Neural cell (in vitro differentiated cells): ENCODE measurements around the gene SEZ6L2. TPM values are rescaled to one million over a fixed set of nuclear protein-coding genes. Genes with fewer than 3 reads are reported as not detected.

Experiments
- H2AFZ ChIP-seq: fragments of 200-600, 300-800 bp; sonication (generic), shearing (Covaris generic); 2 replicates; pipeline ENCODE4 v1.6.0; 2014; ENCODE audit warnings: low read depth, mild to moderate bottlenecking, antibody characterized with exemption, low read length, moderate library complexity
- H3F3A ChIP-seq: fragments of 200-600 bp; shearing (Covaris generic); 2 replicates; pipeline ENCODE4 v1.6.1; 2016; ENCODE audit warnings: mild to moderate bottlenecking, moderate library complexity, mixed read lengths, antibody characterized with exemption, low read length; ENCODE audit not compliant: insufficient read depth, poor library complexity, severe bottlenecking
- H3K27ac ChIP-seq: fragments of 200-600, 300-800 bp; sonication (generic), shearing (Covaris generic); 2 replicates; pipeline ENCODE4 v1.5.1; 2014; ENCODE audit warnings: mild to moderate bottlenecking, low read length, moderate library complexity
- H3K27me3 ChIP-seq: fragments of 300-800, 200-600 bp; sonication (generic), shearing (Covaris generic); 2 replicates; pipeline ENCODE4 v1.6.0; 2014; ENCODE audit warnings: mild to moderate bottlenecking, low read depth, low read length, moderate library complexity; ENCODE audit not compliant: insufficient read depth
- H3K36me3 ChIP-seq: fragments of 300-800, 200-600 bp; sonication (generic), shearing (Covaris generic); 2 replicates; pipeline ENCODE4 v1.5.1; 2014; ENCODE audit warnings: mild to moderate bottlenecking, antibody characterized with exemption, low read length, moderate library complexity; ENCODE audit not compliant: insufficient read depth
- H3K4me2 ChIP-seq: fragments of 300-800, 200-600 bp; sonication (generic), shearing (Covaris generic); 2 replicates; pipeline ENCODE4 v1.6.0; 2014; ENCODE audit warnings: mild to moderate bottlenecking, low read length
- H3K4me3 ChIP-seq: fragments of 300-800, 200-600 bp; sonication (generic), shearing (Covaris generic); 2 replicates; pipeline ENCODE4 v1.5.1; 2014; ENCODE audit warnings: mild to moderate bottlenecking, low read length, moderate library complexity
- H3K79me2 ChIP-seq: fragments of 200-600 bp; shearing (Covaris generic); replicated peaks from 2 replicates; pipeline ENCODE4 v1.6.0; 2014; ENCODE audit warnings: mild to moderate bottlenecking, low read length, moderate library complexity; ENCODE audit not compliant: insufficient read depth
- H3K9ac ChIP-seq: fragments of 300-800, 200-600 bp; sonication (generic), shearing (Covaris generic); 2 replicates; pipeline ENCODE4 v1.6.1; 2016; ENCODE audit warnings: mild to moderate bottlenecking, low read length, mixed read lengths
- H3K9me2 ChIP-seq: fragments of 200-600 bp; shearing (Covaris generic); 2 replicates; pipeline ENCODE4 v1.6.1; 2016; ENCODE audit warnings: mild to moderate bottlenecking, low read length, mixed read lengths; ENCODE audit not compliant: insufficient read depth
- H3K9me3 ChIP-seq: fragments of 200-600, 300-800 bp; sonication (generic), shearing (Covaris generic); 2 replicates; pipeline ENCODE4 v1.6.1; 2016; ENCODE audit warnings: mild to moderate bottlenecking, mixed run types, low read length, moderate library complexity, mixed read lengths
- H4K20me1 ChIP-seq: fragments of 200-600 bp; shearing (Covaris generic); 2 replicates; pipeline ENCODE4 v1.6.1; 2016; ENCODE audit warnings: mild to moderate bottlenecking, mixed run types; ENCODE audit not compliant: insufficient read depth
- EP300 ChIP-seq: fragments of 450-650 bp; conservative IDR thresholded peaks from 2 replicates; pipeline ENCODE4 v1.6.1; 2014; ENCODE audit warnings: antibody characterized with exemption, mild to moderate bottlenecking, moderate library complexity; ENCODE audit not compliant: poor library complexity, severe bottlenecking
- EZH2 ChIP-seq: fragments of 200-600, 300-800 bp; shearing (Covaris generic), sonication (generic); IDR thresholded peaks from 2 replicates; pipeline ENCODE4 v1.6.1; 2014; ENCODE audit warnings: antibody characterized with exemption, low read length, borderline replicate concordance, mild to moderate bottlenecking; ENCODE audit not compliant: insufficient read depth, poor library complexity, severe bottlenecking
- MXI1 ChIP-seq: fragments of 450-650 bp; conservative IDR thresholded peaks from 2 replicates; pipeline ENCODE4 v1.6.1; 2014; ENCODE audit warnings: antibody characterized with exemption, mild to moderate bottlenecking; ENCODE audit not compliant: poor library complexity, severe bottlenecking
- POLR2AphosphoS5 ChIP-seq: IDR thresholded peaks from 2 replicates; pipeline ENCODE4 v1.6.1; 2012
- RAD21 ChIP-seq: fragments of 450-650 bp; conservative IDR thresholded peaks from 2 replicates; pipeline ENCODE4 v1.6.1; 2014; ENCODE audit warnings: antibody characterized with exemption, mild to moderate bottlenecking, moderate library complexity
- SMC3 ChIP-seq: fragments of 450-650 bp; conservative IDR thresholded peaks from 2 replicates; pipeline ENCODE4 v1.6.1; 2014; ENCODE audit warnings: antibody characterized with exemption, mild to moderate bottlenecking, moderate library complexity; ENCODE audit not compliant: poor library complexity
- TAF1 ChIP-seq: IDR thresholded peaks from 2 replicates; pipeline ENCODE4 v1.6.1; 2012; ENCODE audit warnings: low read depth
- polyA plus RNA-seq: library from polyadenylated mRNA; depleted of rRNA; stranded (reverse); fragments of >200 nt; gene quantifications from 2 replicates; pipeline ENCODE4 v1.2.3, GENCODE V29; 2014
- TF ChIP-seq, protein P1 (sequence below): IDR thresholded peaks from 2 replicates; pipeline ENCODE4 v1.6.1; 2012; ENCODE audit warnings: borderline replicate concordance
- TF ChIP-seq, protein P2 (sequence below): fragments of 450-650 bp; IDR thresholded peaks from 2 replicates; pipeline ENCODE4 v1.5.1; 2014; ENCODE audit warnings: antibody characterized with exemption, mild to moderate bottlenecking, moderate library complexity; ENCODE audit not compliant: poor library complexity, severe bottlenecking

The SEZ6L2 gene
- polyA plus RNA-seq, 1 donor from 2014 or later: 48.8 TPM

DNA sequence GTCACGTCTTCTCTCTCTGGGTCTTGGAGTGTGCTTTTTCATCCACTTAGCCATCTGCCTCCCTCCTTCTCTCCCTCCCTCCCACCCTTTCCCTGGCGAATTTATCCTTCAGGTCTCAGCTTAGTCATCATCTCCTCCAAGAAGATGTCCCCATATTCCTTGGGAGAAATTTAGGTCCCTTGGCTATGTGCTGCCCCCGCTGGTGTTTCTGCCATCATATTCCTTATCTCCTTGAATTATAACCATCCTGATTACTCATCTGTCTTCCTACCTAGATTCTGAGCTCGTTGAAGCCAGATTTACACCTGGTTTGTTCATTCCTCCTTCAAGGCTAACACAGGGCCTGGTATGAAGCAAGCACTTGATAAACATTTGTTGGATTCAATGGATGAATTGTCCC, 5.0 kb downstream of the SEZ6L2 start:
- Histone ChIP-seq H3K4me2 (no peak overlapping the region), H2AFZ (no peak overlapping the region), H3K27me3 (no peaks in the 10 kb centered on the region), H3K36me3 (no peaks in the 10 kb centered on the region), H3K27ac (no peak overlapping the region), H3K9me3 (no peaks in the 10 kb centered on the region), H3K79me2 (peaks cover 18% of the 10 kb centered on the region), H3F3A (no peaks in the 10 kb centered on the region), H3K4me3 (no peak overlapping the region), H3K9me2 (no peaks in the 10 kb centered on the region), H4K20me1 (no peaks in the 10 kb centered on the region), H3K9ac (no peak overlapping the region)
- TF ChIP-seq, protein P1, sequence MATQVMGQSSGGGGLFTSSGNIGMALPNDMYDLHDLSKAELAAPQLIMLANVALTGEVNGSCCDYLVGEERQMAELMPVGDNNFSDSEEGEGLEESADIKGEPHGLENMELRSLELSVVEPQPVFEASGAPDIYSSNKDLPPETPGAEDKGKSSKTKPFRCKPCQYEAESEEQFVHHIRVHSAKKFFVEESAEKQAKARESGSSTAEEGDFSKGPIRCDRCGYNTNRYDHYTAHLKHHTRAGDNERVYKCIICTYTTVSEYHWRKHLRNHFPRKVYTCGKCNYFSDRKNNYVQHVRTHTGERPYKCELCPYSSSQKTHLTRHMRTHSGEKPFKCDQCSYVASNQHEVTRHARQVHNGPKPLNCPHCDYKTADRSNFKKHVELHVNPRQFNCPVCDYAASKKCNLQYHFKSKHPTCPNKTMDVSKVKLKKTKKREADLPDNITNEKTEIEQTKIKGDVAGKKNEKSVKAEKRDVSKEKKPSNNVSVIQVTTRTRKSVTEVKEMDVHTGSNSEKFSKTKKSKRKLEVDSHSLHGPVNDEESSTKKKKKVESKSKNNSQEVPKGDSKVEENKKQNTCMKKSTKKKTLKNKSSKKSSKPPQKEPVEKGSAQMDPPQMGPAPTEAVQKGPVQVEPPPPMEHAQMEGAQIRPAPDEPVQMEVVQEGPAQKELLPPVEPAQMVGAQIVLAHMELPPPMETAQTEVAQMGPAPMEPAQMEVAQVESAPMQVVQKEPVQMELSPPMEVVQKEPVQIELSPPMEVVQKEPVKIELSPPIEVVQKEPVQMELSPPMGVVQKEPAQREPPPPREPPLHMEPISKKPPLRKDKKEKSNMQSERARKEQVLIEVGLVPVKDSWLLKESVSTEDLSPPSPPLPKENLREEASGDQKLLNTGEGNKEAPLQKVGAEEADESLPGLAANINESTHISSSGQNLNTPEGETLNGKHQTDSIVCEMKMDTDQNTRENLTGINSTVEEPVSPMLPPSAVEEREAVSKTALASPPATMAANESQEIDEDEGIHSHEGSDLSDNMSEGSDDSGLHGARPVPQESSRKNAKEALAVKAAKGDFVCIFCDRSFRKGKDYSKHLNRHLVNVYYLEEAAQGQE: no peak
- TF ChIP-seq MXI1 (no peak), TAF1 (no peak), EP300 (no peak), EZH2 (no peak), POLR2AphosphoS5 (no peak), RAD21 (no peak), SMC3 (no peak)
- TF ChIP-seq, protein P2, sequence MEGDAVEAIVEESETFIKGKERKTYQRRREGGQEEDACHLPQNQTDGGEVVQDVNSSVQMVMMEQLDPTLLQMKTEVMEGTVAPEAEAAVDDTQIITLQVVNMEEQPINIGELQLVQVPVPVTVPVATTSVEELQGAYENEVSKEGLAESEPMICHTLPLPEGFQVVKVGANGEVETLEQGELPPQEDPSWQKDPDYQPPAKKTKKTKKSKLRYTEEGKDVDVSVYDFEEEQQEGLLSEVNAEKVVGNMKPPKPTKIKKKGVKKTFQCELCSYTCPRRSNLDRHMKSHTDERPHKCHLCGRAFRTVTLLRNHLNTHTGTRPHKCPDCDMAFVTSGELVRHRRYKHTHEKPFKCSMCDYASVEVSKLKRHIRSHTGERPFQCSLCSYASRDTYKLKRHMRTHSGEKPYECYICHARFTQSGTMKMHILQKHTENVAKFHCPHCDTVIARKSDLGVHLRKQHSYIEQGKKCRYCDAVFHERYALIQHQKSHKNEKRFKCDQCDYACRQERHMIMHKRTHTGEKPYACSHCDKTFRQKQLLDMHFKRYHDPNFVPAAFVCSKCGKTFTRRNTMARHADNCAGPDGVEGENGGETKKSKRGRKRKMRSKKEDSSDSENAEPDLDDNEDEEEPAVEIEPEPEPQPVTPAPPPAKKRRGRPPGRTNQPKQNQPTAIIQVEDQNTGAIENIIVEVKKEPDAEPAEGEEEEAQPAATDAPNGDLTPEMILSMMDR: no peak

DNA sequence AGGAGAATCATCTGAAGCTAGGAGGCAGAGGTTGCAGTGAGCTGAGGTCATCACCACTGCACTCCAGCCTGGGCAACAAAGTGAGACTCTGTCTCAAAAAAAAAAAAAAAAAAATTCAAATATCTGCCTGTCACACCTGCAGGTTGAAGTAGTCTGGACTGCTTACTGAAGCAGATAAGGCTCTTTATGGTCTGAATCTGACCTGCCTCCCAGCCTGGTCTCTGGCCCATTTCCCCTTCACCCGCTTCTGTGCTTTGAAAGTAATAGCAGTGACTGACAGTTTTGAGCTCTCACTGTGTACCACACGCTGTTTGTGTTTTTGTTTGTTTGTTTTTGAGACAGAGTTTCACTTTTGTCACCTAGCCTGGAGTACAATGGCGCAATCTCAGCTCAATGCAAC, 5.8 kb downstream of the SEZ6L2 start:
- Histone ChIP-seq H3K27me3 (no peaks in the 10 kb centered on the region), H3K36me3 (no peaks in the 10 kb centered on the region), H3K79me2 (peaks cover 13% of the 10 kb centered on the region), H3K27ac (no peak overlapping the region), H2AFZ (no peak overlapping the region), H4K20me1 (no peaks in the 10 kb centered on the region), H3K4me3 (no peak overlapping the region), H3K9me3 (no peaks in the 10 kb centered on the region), H3K9me2 (no peaks in the 10 kb centered on the region), H3K4me2 (no peak overlapping the region), H3K9ac (no peak overlapping the region), H3F3A (no peaks in the 10 kb centered on the region)
- TF ChIP-seq POLR2AphosphoS5 (no peak), SMC3 (no peak), EP300 (no peak)
- TF ChIP-seq, protein P1: no peak
- TF ChIP-seq, protein P2: no peak
